HCT116 (cell line): ENCODE data around the gene MRPL42. TPM values are rescaled to one million over a fixed set of nuclear protein-coding genes. Genes with fewer than 3 reads are reported as not detected.

Source experiments
- ATAC-seq: fragments of 200-7000 bp; cut with Tn5 transposase; 2 replicates; pipeline ENCODE4 v1.9.1; 2020; ENCODE audit warnings: mild to moderate bottlenecking, moderate library complexity
- BruUV-seq: library from RNA; stranded (reverse); fragments of 400-500 nt; replicated peaks from 2 replicates; lab custom pipeline; 2021; lab: Mats Ljungman, UMichigan
- CTCF ChIA-PET: fragments of 300-600 bp; sonication (Branson Sonifier 250); formaldehyde crosslinking; loops from one replicate; lab custom pipeline; 2021; ENCODE audit warnings: antibody characterized with exemption; lab: Charles Lee
- POLR2A ChIA-PET: fragments of 300-600, 350-600 bp; sonication (Branson Sonifier 250); formaldehyde crosslinking; loops from one replicate; lab custom pipeline; 2021; ENCODE audit warnings: antibody characterized with exemption; lab: Charles Lee
- RAD21 ChIA-PET, 2 experiments: fragments of 300-600 bp; sonication (Branson Sonifier 250); formaldehyde crosslinking; loops; one replicate each; lab custom pipeline; 2023; ENCODE audit warnings: low total read pairs in 2 of 2; ENCODE audit not compliant: uncharacterized antibody in 2 of 2, unreplicated experiment in 2 of 2, low non-redundant PET in 1 of 2; lab: Charles Lee
- DNase-seq: peaks from one replicate; pipeline ENCODE4 v3.0.0-alpha.2; 2010; ENCODE audit warnings: low read depth, low spot score
- H2AFZ ChIP-seq: fragments of 200-600 bp; shearing (Covaris generic), sonication (generic); 2 replicates; pipeline ENCODE4 v1.6.1; 2017; ENCODE audit warnings: low read depth, mixed run types, mixed read lengths, antibody characterized with exemption, low read length; ENCODE audit not compliant: poor library complexity, severe bottlenecking
- H3K27ac ChIP-seq: 2 replicates; pipeline ENCODE4 v1.5.1; 2012; ENCODE audit warnings: low read depth, low read length
- H3K27me3 ChIP-seq: fragments of 200-600 bp; sonication (generic); 2 replicates; pipeline ENCODE4 v1.6.1; 2016; ENCODE audit warnings: mixed run types, low read length, mixed read lengths; ENCODE audit not compliant: insufficient read depth
- H3K36me3 ChIP-seq, 2 experiments: fragments of 200-500 bp in 1 of 2; fragments of 200-600 bp in 1 of 2; sonication (Bioruptor generic) in 1 of 2; sonication (generic) in 1 of 2; 2 replicates each; pipeline versions ENCODE4 v1.5.1 to v1.6.1; 2014 to 2016; ENCODE audit warnings: low read length in 2 of 2, inconsistent platforms in 1 of 2, mixed read lengths in 1 of 2, mixed run types in 1 of 2; ENCODE audit not compliant: insufficient read depth in 2 of 2, control insufficient read depth in 1 of 2
- H3K4me1 ChIP-seq, 2 experiments: fragments of 200-600 bp in 1 of 2; sonication (generic) in 1 of 2; 2 replicates each; pipeline versions ENCODE4 v1.5.1 to v1.6.1; 2012 to 2017; ENCODE audit warnings: low read length in 2 of 2, inconsistent platforms in 1 of 2, mild to moderate bottlenecking in 1 of 2, mixed read lengths in 1 of 2, mixed run types in 1 of 2, moderate library complexity in 1 of 2; ENCODE audit not compliant: insufficient read depth in 2 of 2, control insufficient read depth in 1 of 2
- H3K4me2 ChIP-seq: fragments of 200-600 bp; sonication (generic); 2 replicates; pipeline ENCODE4 v1.6.1; 2017; ENCODE audit warnings: mixed run types, low read length, mixed read lengths
- H3K4me3 ChIP-seq, 2 experiments: fragments of 200-600 bp in 1 of 2; sonication (generic) in 1 of 2; replicated peaks in 1 of 2; 2 replicates each; pipeline ENCODE4 v1.5.1; 2011 to 2016; ENCODE audit warnings: low read length in 2 of 2, control low read depth in 1 of 2, low read depth in 1 of 2, mild to moderate bottlenecking in 1 of 2, mixed read lengths in 1 of 2, mixed run types in 1 of 2
- H3K79me2 ChIP-seq: fragments of 200-600 bp; sonication (generic); 2 replicates; pipeline ENCODE4 v1.6.1; 2017; ENCODE audit warnings: mild to moderate bottlenecking, mixed run types, low read length, moderate library complexity, mixed read lengths; ENCODE audit not compliant: insufficient read depth
- H3K9ac ChIP-seq: fragments of 200-600 bp; sonication (generic); 2 replicates; pipeline ENCODE4 v1.6.1; 2016; ENCODE audit warnings: low read length, mixed read lengths
- H3K9me2 ChIP-seq: fragments of 200-600 bp; sonication (generic), shearing (Covaris generic); 2 replicates; pipeline ENCODE4 v1.6.1; 2017; ENCODE audit warnings: mixed run types, mild to moderate bottlenecking, moderate library complexity; ENCODE audit not compliant: insufficient read depth
- H3K9me3 ChIP-seq, 2 experiments: fragments of 200-500 bp in 1 of 2; fragments of 200-600 bp in 1 of 2; sonication (Bioruptor generic) in 1 of 2; sonication (generic) in 1 of 2; 2 replicates each; pipeline ENCODE4 v1.6.1; 2014 to 2017; ENCODE audit warnings: low read length in 2 of 2, mixed read lengths in 2 of 2, inconsistent platforms in 1 of 2, low read depth in 1 of 2, mild to moderate bottlenecking in 1 of 2, mixed run types in 1 of 2, moderate library complexity in 1 of 2; ENCODE audit not compliant: control insufficient read depth in 1 of 2, insufficient read depth in 1 of 2
- H4K20me1 ChIP-seq: fragments of 200-600 bp; sonication (generic), shearing (Covaris generic); 2 replicates; pipeline ENCODE4 v1.6.1; 2017; ENCODE audit warnings: mixed run types, mild to moderate bottlenecking, moderate library complexity; ENCODE audit not compliant: insufficient read depth
- ATF3 ChIP-seq: IDR thresholded peaks from 2 replicates; pipeline ENCODE4 v1.6.1; 2012
- CTCF ChIP-seq, 3 experiments: fragments of 200-600 bp in 1 of 3; sonication (generic) in 1 of 3; IDR thresholded peaks in 2 of 3; conservative IDR thresholded peaks in 1 of 3; 2 replicates each; pipeline ENCODE4 v1.5.1; 2012 to 2017; ENCODE audit warnings: low read depth in 2 of 3, low read length in 2 of 3, antibody characterized with exemption in 1 of 3, borderline replicate concordance in 1 of 3, control low read depth in 1 of 3, mild to moderate bottlenecking in 1 of 3, mixed read lengths in 1 of 3, mixed run types in 1 of 3, moderate library complexity in 1 of 3; ENCODE audit not compliant: insufficient read depth in 1 of 3
- EGR1 ChIP-seq: IDR thresholded peaks from 2 replicates; pipeline ENCODE4 v1.6.1; 2012; ENCODE audit warnings: low read depth
- ELF1 ChIP-seq: IDR thresholded peaks from 2 replicates; pipeline ENCODE4 v1.6.1; 2012; ENCODE audit warnings: low read depth, borderline replicate concordance
- EZH2 ChIP-seq: fragments of 200-600 bp; sonication (generic); IDR thresholded peaks from 2 replicates; pipeline ENCODE4 v1.6.1; 2017; ENCODE audit warnings: antibody characterized with exemption, mixed run types
- FOSL1 ChIP-seq: IDR thresholded peaks from 2 replicates; pipeline ENCODE4 v1.6.1; 2012; ENCODE audit warnings: low read depth
- JUND ChIP-seq: IDR thresholded peaks from 2 replicates; pipeline ENCODE4 v1.6.1; 2012
- MAX ChIP-seq: IDR thresholded peaks from 2 replicates; pipeline ENCODE4 v1.6.1; 2012
- RAD21 ChIP-seq: IDR thresholded peaks from 2 replicates; pipeline ENCODE4 v1.6.1; 2012; ENCODE audit warnings: low read depth, mild to moderate bottlenecking
- SRF ChIP-seq: IDR thresholded peaks from 2 replicates; pipeline ENCODE4 v1.6.1; 2012; ENCODE audit warnings: low read depth
- TCF7L2 ChIP-seq: IDR thresholded peaks from 2 replicates; pipeline ENCODE4 v1.7.0; 2011; ENCODE audit warnings: borderline replicate concordance, inconsistent platforms; ENCODE audit not compliant: insufficient read depth, insufficient read length; ENCODE audit errors: extremely low read depth
- ZBTB33 ChIP-seq: IDR thresholded peaks from 2 replicates; pipeline ENCODE4 v1.6.1; 2011; ENCODE audit warnings: mild to moderate bottlenecking, low read length, moderate library complexity; ENCODE audit not compliant: insufficient replicate concordance; ENCODE audit errors: extremely low read depth
- ZNF274 ChIP-seq: fragments of 200-500 bp; sonication (Bioruptor generic); IDR thresholded peaks from 2 replicates; pipeline ENCODE4 v1.6.1; 2014; ENCODE audit warnings: mild to moderate bottlenecking, low read depth, low read length, inconsistent platforms
- intact Hi-C: fragments of 100-400 bp; cut with micrococcal nuclease; formaldehyde crosslinking; loops from 2 replicates; pipeline ENCODE4 v1.10.0; 2022
- total RNA-seq: library from RNA; stranded (reverse); gene quantifications from one replicate; pipeline ENCODE4 v1.2.1, GENCODE V29; 2021; ENCODE audit not compliant: unreplicated experiment

MRPL42 gene
- total RNA-seq, 1 experiment from 2014 or later, result 120 TPM

GRCh38 chr12:93429448-93429847, 37.9 kb upstream of the MRPL42 start:
- intact Hi-C loops, result no loop called here
- Histone ChIP-seq H3K4me3 (no peak overlapping the region), H3K9ac (no peak overlapping the region), H3K9me3 (no peaks in the 10 kb centered on the region), H2AFZ (no peak overlapping the region), H3K27me3 (no peaks in the 10 kb centered on the region), H3K27ac (no peak overlapping the region), H3K4me2 (no peak overlapping the region), H3K36me3 (no peaks in the 10 kb centered on the region), H3K79me2 (peaks cover 100% of the 10 kb centered on the region), H3K4me1 (peaks cover 0 to 2% of the 10 kb centered on the region in 2 experiments; a peak in 2 of 4 replicates), H3K9me2 (no peaks in the 10 kb centered on the region), H4K20me1 (peaks cover 44% of the 10 kb centered on the region; the same call in 1 of the 2 replicates)
- POLR2A ChIA-PET, result interaction anchor here (1.0 kb wide), 1 partner anchor 12 kb away, joined by 3 read pairs; the partner anchor contains the start of gene UBE2N
- TF ChIP-seq EZH2 (no peak), CTCF (IDR thresholded peaks at IDR 0.05 in 2 of 3, conservative IDR thresholded peaks at IDR 0.05 in 1 of 3; ENCODE audit: borderline replicate concordance in 1 of 3, insufficient read depth in 1 of 3, low read depth in 2 of 3, low read length in 2 of 3) (no peak), RAD21 (no peak), ZNF274 (no peak), EGR1 (no peak), ELF1 (no peak), ZBTB33 (no peak), TCF7L2 (no peak), FOSL1 (no peak), MAX (no peak), ATF3 (no peak), JUND (no peak), SRF (no peak)
- ATAC-seq (no peak), DNase-seq (no peak)
- CTCF ChIA-PET, result interaction anchor here (0.9 to 1.0 kb wide), 2 partner anchors 9 to 442 kb away, joined by 3 read pairs; no protein-coding TSS in a partner anchor
- RAD21 ChIA-PET, result interaction anchor here in 1 of 2 experiments (0.7 kb wide), 1 partner anchor 9 kb away, joined by 3 read pairs; no protein-coding TSS in a partner anchor
- BruUV-seq, result no TSS peak
